PFSK-1 (cell line): ENCODE results near the gene CAMKV.

ENCODE experiments used
- FOXP2 ChIP-seq: optimal IDR thresholded peaks from 2 replicates; pipeline ENCODE3; 2011; ENCODE audit warnings: borderline replicate concordance, control low read depth, inconsistent platforms; ENCODE audit not compliant: insufficient read depth; ENCODE audit errors: extremely low read length, extremely low read depth
- TF ChIP-seq, protein P1 (sequence below), 2 experiments: IDR thresholded peaks; 2 replicates each; pipeline versions ENCODE4 v1.6.1 to v1.8.0; 2011 to 2012; ENCODE audit warnings: low read depth in 2 of 2, low read length in 2 of 2, control low read depth in 1 of 2, inconsistent platforms in 1 of 2, mild to moderate bottlenecking in 1 of 2, moderate library complexity in 1 of 2; ENCODE audit not compliant: insufficient read depth in 1 of 2

DNA sequence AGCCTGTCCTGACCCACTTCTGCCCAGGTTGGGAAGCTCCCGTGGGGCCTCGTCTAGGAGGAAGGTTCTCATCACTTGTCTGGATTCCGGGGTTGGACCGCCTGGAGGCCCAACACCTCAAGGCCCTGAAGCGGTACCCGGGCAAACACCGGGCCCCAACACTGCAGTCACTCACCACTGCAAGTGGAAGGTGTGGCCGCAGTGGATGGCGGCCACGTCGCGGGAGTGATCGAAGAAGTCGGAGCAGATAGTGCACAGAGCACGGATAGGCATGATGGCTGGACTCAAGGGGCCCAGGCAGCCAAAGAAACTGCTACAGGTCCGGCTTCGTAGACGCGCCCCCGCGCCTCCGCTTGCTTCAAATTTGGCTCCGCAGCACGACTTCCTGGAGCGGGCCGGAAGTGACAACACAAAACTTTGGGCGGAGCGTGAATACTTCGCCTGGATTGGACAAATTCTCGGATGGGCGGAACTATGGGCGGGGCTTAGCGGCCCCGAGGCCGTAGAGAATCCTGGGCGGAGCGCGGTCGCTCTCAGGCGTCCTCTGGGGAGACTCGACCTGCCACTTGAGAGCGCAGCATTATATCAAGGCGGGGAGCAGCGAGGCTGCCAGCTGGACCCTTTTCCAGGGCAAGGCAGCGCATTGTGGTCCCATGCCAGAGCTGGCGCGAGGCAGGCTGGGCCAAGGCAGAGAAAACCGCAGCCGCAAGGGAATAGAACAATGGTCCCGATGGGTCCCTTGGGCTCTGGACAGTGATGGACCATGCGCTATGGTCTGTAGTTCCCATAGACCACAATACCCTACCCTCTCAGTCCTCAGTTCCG, 13.3 kb downstream of the CAMKV start, which contains the start of gene TRAIP:
- no peak for TF ChIP-seq FOXP2
- TF ChIP-seq, protein P1, sequence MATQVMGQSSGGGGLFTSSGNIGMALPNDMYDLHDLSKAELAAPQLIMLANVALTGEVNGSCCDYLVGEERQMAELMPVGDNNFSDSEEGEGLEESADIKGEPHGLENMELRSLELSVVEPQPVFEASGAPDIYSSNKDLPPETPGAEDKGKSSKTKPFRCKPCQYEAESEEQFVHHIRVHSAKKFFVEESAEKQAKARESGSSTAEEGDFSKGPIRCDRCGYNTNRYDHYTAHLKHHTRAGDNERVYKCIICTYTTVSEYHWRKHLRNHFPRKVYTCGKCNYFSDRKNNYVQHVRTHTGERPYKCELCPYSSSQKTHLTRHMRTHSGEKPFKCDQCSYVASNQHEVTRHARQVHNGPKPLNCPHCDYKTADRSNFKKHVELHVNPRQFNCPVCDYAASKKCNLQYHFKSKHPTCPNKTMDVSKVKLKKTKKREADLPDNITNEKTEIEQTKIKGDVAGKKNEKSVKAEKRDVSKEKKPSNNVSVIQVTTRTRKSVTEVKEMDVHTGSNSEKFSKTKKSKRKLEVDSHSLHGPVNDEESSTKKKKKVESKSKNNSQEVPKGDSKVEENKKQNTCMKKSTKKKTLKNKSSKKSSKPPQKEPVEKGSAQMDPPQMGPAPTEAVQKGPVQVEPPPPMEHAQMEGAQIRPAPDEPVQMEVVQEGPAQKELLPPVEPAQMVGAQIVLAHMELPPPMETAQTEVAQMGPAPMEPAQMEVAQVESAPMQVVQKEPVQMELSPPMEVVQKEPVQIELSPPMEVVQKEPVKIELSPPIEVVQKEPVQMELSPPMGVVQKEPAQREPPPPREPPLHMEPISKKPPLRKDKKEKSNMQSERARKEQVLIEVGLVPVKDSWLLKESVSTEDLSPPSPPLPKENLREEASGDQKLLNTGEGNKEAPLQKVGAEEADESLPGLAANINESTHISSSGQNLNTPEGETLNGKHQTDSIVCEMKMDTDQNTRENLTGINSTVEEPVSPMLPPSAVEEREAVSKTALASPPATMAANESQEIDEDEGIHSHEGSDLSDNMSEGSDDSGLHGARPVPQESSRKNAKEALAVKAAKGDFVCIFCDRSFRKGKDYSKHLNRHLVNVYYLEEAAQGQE (IDR thresholded peaks at IDR 0.05; ENCODE audit: insufficient read depth in 1 of 2, low read depth in 2 of 2, low read length in 2 of 2) = no peak
